HG02852 (cell line): Measurements from ENCODE around the gene MAGEB6.
"Not testable (repeated sequence)": the region's sequence is repeated elsewhere in the genome, so short reads cannot be mapped to it uniquely, and the experiment has no call there.

Experiments
- ATAC-seq: cut with Tn5 transposase; IDR thresholded peaks from one replicate; pipeline ENCODE4 v1.9.1; 2021; ENCODE audit warnings: mild to moderate bottlenecking, moderate library complexity; ENCODE audit not compliant: unreplicated experiment

Gene MAGEB6, protein sequence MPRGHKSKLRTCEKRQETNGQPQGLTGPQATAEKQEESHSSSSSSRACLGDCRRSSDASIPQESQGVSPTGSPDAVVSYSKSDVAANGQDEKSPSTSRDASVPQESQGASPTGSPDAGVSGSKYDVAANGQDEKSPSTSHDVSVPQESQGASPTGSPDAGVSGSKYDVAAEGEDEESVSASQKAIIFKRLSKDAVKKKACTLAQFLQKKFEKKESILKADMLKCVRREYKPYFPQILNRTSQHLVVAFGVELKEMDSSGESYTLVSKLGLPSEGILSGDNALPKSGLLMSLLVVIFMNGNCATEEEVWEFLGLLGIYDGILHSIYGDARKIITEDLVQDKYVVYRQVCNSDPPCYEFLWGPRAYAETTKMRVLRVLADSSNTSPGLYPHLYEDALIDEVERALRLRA

DNA sequence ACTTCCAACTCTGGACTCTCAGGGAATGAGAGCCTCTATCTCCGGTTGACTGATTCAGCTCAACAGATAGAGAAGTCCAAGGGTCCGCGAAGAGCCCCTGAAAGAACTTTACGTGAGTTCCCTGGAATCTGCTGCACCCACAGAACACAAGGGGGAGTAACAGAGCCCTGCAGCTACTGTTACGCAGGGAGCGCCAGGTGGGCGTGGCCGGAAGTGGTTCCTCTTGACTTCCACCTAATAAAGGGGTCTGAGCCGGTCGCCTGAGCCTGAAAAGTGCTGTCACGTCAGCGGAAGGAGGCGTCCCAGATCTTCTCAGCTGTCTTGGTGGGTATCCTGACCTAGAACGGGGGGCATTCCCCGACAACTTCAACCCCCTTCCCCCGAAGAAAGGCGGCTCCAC, at the start of gene MAGEB6:
Gene MAGEB6 (plus strand): TSS at position 237 of the 400 bp plus-strand sequence. CDS start 1,407 bp downstream, outside the sequence.
- ATAC-seq: no peak

DNA sequence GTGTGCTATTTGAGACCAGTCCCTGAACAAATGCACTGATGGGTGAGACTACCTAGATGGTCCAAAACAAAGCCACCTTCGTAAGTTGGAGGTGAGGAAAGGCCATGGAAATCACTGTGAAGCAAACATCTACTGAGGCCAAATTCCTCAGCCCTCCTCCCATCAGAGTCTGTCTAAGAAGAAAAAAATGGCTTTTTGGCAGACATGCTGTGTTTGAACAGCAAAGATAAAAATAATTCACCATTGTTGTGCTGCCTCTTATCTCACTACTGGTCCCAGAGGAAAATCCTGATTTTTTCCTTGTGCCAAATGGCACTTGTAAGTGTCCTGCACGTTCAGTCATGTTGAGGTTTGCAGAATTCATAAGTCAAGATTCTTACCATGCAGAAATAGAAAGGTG, 46.2 kb upstream of the MAGEB6 start:
- ATAC-seq: no peak

DNA sequence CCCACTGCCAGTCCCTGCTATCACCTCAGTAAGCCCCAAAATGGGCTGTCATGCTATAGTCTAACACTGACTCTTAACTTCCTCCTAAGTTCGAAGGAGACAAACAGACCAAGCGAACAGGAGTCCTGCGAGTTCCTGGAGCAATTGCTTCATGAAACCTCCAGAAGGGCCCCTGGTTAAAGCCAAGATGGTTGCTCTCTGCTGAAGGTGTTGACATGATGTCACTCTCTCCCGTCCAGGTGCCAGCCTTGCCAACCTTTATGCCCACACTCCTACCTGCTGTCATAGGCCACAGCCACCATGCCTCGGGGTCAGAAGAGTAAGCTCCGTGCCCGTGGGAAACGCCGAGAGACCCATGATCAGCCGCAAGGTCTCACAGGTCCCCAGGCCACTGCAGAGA, 31.9 kb upstream of the MAGEB6 start, which contains the start of gene MAGEB6B:
Gene MAGEB6B (plus strand): TSS at position 301 of the 400 bp plus-strand sequence. CDS start 0 bp downstream, at position 301.
- no peak for ATAC-seq

DNA sequence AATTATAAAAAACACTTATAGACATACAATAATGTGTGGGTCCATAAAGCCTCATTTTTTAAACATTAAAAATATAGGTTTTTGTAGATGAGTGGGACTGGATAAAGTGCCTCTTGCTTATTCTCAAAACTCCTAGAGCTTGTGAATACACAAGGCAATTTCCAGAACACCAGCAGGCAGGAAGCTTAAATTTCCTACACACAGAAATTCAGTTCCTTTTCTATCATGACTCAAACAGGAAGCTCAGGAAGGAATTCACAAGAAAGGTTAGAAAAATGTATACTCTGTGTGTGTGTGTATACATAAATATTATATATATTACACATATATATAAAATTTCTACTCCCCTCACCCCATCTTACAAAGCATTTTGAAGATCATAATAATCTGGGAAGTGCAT, 11.3 kb downstream of the MAGEB6 start:
- no peak for ATAC-seq

DNA sequence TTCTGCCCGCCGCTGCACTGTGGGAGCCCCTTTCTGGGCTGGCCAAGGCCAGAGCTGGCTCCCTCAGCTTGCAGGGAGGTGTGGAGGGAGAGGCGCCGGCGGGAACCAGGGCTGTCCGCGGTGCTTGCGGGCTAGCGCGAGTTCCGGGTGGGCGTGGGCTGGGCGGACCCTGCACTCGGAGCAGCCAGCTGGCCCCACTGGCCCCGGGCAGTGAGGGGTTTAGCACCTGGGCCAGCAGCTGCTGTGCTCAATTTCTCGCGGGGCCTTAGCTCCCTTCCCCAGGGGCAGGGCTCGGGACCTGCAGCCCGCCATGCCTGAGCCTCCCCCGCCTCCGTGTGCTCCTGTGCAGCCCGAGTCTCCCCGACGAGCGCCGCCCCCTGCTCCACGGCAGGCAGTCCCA, 12.5 kb downstream of the MAGEB6 start:
- not testable (repeated sequence) for ATAC-seq

DNA sequence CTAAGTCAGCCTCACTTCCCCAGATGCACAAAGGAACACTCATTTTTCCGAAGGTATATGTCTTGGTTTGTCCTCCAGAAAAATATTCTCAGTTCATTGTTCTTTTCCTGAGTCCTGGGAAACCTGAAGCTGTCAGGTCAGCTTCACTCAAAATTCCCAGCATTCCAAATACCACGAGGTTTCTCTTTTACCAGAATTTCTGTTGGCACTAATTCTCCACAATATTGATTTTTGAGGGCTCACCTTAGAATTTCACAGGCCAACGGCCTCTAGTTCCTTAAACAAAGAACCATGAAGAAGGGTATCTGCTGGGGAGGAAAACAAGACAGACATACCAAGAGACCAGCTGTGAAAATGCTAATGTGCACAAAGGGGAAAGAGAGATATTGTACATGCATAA, 15.8 kb downstream of the MAGEB6 start:
- no peak for ATAC-seq

DNA sequence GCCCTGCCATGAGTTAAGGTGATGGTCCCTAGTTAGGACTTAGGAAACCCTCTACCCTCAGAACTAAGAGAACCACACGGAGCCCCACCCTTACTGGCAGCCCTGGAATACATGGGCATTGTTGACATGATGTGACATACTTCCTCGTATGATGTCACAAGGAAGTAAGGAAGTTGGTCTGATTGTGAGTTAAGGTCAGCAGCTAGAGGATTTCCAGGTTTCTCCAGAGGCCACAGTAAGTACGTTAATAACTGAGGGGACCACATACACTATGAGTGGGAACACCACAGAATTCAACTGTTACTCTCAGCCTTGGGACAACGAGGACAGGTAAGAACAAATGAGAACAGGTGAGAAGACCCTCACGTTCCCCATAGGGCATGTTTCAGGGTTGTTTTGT, 23.6 kb downstream of the MAGEB6 start, which contains the start of gene MAGEB5:
Gene MAGEB5 (plus strand): TSS at position 301 of the 400 bp plus-strand sequence. CDS start 1,133 bp downstream, outside the sequence.
- ATAC-seq: no peak

- no peak for ATAC-seq
Measured at GRCh38 chrX:26219351-26219750, 27.1 kb downstream of the MAGEB6 start.

- ATAC-seq: no peak
Measured at GRCh38 chrX:26234177-26234576, 41.9 kb downstream of the MAGEB6 start.
